GM19035 (cell line): ENCODE results near the gene TAF11L10.
"Not testable (repeated sequence)": the region's sequence is repeated elsewhere in the genome, so short reads cannot be mapped to it uniquely, and the experiment has no call there.

Source experiments
- ATAC-seq: cut with Tn5 transposase; IDR thresholded peaks from one replicate; pipeline ENCODE4 v1.9.1; 2021; ENCODE audit not compliant: unreplicated experiment

Gene TAF11L10

GRCh38 chr5:17597728-17598127 is at the start of gene TAF11L10:
Gene TAF11L10, minus strand, starts transcription at chr5:17597828.
- ATAC-seq = not testable (repeated sequence)

GRCh38 chr5:17634160-17634559 is 36.5 kb upstream of the TAF11L10 start, which contains the start of gene TAF11L14:
Gene TAF11L14, plus strand, starts transcription at chr5:17634460.
- no peak for ATAC-seq

GRCh38 chr5:17631788-17632187 is 34.2 kb upstream of the TAF11L10 start, which contains the start of gene TAF11L13:
Gene TAF11L13, plus strand, starts transcription at chr5:17632088.
- not testable (repeated sequence) for ATAC-seq

GRCh38 chr5:17625686-17626085 is 28.1 kb upstream of the TAF11L10 start:
- ATAC-seq = no peak

- ATAC-seq = no peak
Observed at GRCh38 chr5:17620627-17621026, 23.0 kb upstream of the TAF11L10 start.

- ATAC-seq = no peak
Observed at GRCh38 chr5:17619354-17619753, 21.7 kb upstream of the TAF11L10 start.

GRCh38 chr5:17614872-17615605 is 17.4 kb upstream of the TAF11L10 start:
- no peak for ATAC-seq

- not testable (repeated sequence) for ATAC-seq
Observed at GRCh38 chr5:17610092-17610491, 12.5 kb upstream of the TAF11L10 start, which contains the start of gene TAF11L12. Gene TAF11L12, plus strand, starts transcription at chr5:17610392.

- not testable (repeated sequence) for ATAC-seq
Observed at GRCh38 chr5:17607461-17607860, 9.8 kb upstream of the TAF11L10 start.

GRCh38 chr5:17604951-17605350 is 7.3 kb upstream of the TAF11L10 start:
- ATAC-seq = no peak

- ATAC-seq = not testable (repeated sequence)
Observed at GRCh38 chr5:17603880-17604279, 6.3 kb upstream of the TAF11L10 start, which contains the start of gene TAF11L11. Gene TAF11L11, plus strand, starts transcription at chr5:17604183.

GRCh38 chr5:17594255-17594654 is 3.4 kb downstream of the TAF11L10 start, which contains the start of gene TAF11L9:
Gene TAF11L9, minus strand, starts transcription at chr5:17594394.
- ATAC-seq = not testable (repeated sequence)

- not testable (repeated sequence) for ATAC-seq
Observed at GRCh38 chr5:17590860-17591259, 6.8 kb downstream of the TAF11L10 start, which contains the start of gene TAF11L8. Gene TAF11L8, minus strand, starts transcription at chr5:17590960.

GRCh38 chr5:17585658-17586057 is 12.0 kb downstream of the TAF11L10 start, which contains the start of gene TAF11L7:
Gene TAF11L7, minus strand, starts transcription at chr5:17585758.
- not testable (repeated sequence) for ATAC-seq
